Measurements from ENCODE around the gene TAS2R8. TPM values are rescaled to one million over a fixed set of nuclear protein-coding genes. Genes with fewer than 3 reads are reported as not detected.
"Not testable (repeated sequence)": the region's sequence is repeated elsewhere in the genome, so short reads cannot be mapped to it uniquely, and the experiment has no call there.

Gene TAS2R8
- total RNA-seq, 1 donor from 2014 or later, result not detected

- Mint-ChIP-seq H3K27ac (no peak within 1 kb of the TSS), H3K4me1 (ENCODE audit: low read depth) (no peaks in the 10 kb centered on the region), H3K4me3 (no peak within 1 kb of the TSS), H3K9me3 (no peaks in the 10 kb centered on the region), H3K27me3 (ENCODE audit: insufficient read depth) (peaks cover 8% of the 10 kb centered on the region), H3K36me3 (ENCODE audit: low read depth) (no peaks in the 10 kb centered on the region)
- intact Hi-C loops (cut with micrococcal nuclease), result no loop called here
- no peak for DNase-seq (ENCODE audit: low spot score)
Observed at GRCh38 chr12:10802587-10802986, 4.5 kb downstream of the TAS2R8 start, which contains the start of gene TAS2R7. TAS2R7 (minus strand) TSS chr12:10802627; CDS start chr12:10802570, 57 bp downstream.

- intact Hi-C loops (cut with micrococcal nuclease), result no loop called here
Observed at GRCh38 chr12:10801741-10802140, 5.3 kb downstream of the TAS2R8 start.

GRCh38 chr12:10794222-10794621 is 12.9 kb downstream of the TAS2R8 start:
- no peak for DNase-seq (ENCODE audit: low spot score)
- intact Hi-C loops (cut with micrococcal nuclease), result no loop called here
- no peak overlapping the region for H3K4me3 Mint-ChIP-seq
- no peaks in the 10 kb centered on the region for H3K4me1 Mint-ChIP-seq (ENCODE audit: low read depth)
- H3K9me3 Mint-ChIP-seq, result no peaks in the 10 kb centered on the region
- H3K27me3 Mint-ChIP-seq (ENCODE audit: insufficient read depth), result peaks cover 13% of the 10 kb centered on the region
- no peak overlapping the region for H3K27ac Mint-ChIP-seq
- H3K36me3 Mint-ChIP-seq (ENCODE audit: low read depth), result no peaks in the 10 kb centered on the region

More at GRCh38 chr12:10801741-10802140, 5.3 kb downstream of the TAS2R8 start:
- Mint-ChIP-seq H3K27ac (no peak overlapping the region), H3K36me3 (ENCODE audit: low read depth) (no peaks in the 10 kb centered on the region), H3K9me3 (no peaks in the 10 kb centered on the region), H3K4me3 (no peak overlapping the region), H3K27me3 (ENCODE audit: insufficient read depth) (peaks cover 8% of the 10 kb centered on the region), H3K4me1 (ENCODE audit: low read depth) (no peaks in the 10 kb centered on the region)
- DNase-seq (ENCODE audit: low spot score), result no peak

- DNase-seq (ENCODE audit: low spot score); H3K4me1 Mint-ChIP-seq (ENCODE audit: low read depth): not testable (repeated sequence)
Observed at GRCh38 chr12:10791769-10792168, 15.3 kb downstream of the TAS2R8 start.

GRCh38 chr12:10783252-10783651 is 23.8 kb downstream of the TAS2R8 start:
- H3K27me3 Mint-ChIP-seq (ENCODE audit: insufficient read depth), result peaks cover 5% of the 10 kb centered on the region
- no peaks in the 10 kb centered on the region for H3K9me3 Mint-ChIP-seq
- DNase-seq (ENCODE audit: low spot score), result no peak
- H3K4me3 Mint-ChIP-seq, result no peak overlapping the region
- H3K27ac Mint-ChIP-seq, result no peak overlapping the region
- H3K36me3 Mint-ChIP-seq (ENCODE audit: low read depth), result no peaks in the 10 kb centered on the region
- H3K4me1 Mint-ChIP-seq (ENCODE audit: low read depth), result no peaks in the 10 kb centered on the region
- intact Hi-C loops (cut with micrococcal nuclease), result no loop called here

More at GRCh38 chr12:10791769-10792168, 15.3 kb downstream of the TAS2R8 start:
- H3K9me3 Mint-ChIP-seq; intact Hi-C loops (cut with micrococcal nuclease); H3K36me3 Mint-ChIP-seq (ENCODE audit: low read depth); H3K27ac Mint-ChIP-seq; H3K4me3 Mint-ChIP-seq: not testable (repeated sequence)
- H3K27me3 Mint-ChIP-seq (ENCODE audit: insufficient read depth), result peaks cover 12% of the 10 kb centered on the region

- H3K4me1 Mint-ChIP-seq (ENCODE audit: low read depth), result no peaks in the 10 kb centered on the region
- DNase-seq (ENCODE audit: low spot score), result no peak
- H3K4me3 Mint-ChIP-seq, result no peak overlapping the region
- H3K36me3 Mint-ChIP-seq (ENCODE audit: low read depth), result no peaks in the 10 kb centered on the region
- peaks cover 27% of the 10 kb centered on the region for H3K27me3 Mint-ChIP-seq (ENCODE audit: insufficient read depth)
- intact Hi-C loops (cut with micrococcal nuclease), result no loop called here
- no peak overlapping the region for H3K27ac Mint-ChIP-seq
- H3K9me3 Mint-ChIP-seq, result no peaks in the 10 kb centered on the region
Observed at GRCh38 chr12:10779103-10779502, 28.0 kb downstream of the TAS2R8 start.

GRCh38 chr12:10771132-10771733 is 35.9 kb downstream of the TAS2R8 start:
- no peaks in the 10 kb centered on the region for H3K9me3 Mint-ChIP-seq
- no peak overlapping the region for H3K27ac Mint-ChIP-seq
- DNase-seq (ENCODE audit: low spot score), result no peak
- H3K27me3 Mint-ChIP-seq (ENCODE audit: insufficient read depth), result peaks cover 59% of the 10 kb centered on the region
- H3K4me1 Mint-ChIP-seq (ENCODE audit: low read depth), result no peaks in the 10 kb centered on the region
- no peak overlapping the region for H3K4me3 Mint-ChIP-seq
- intact Hi-C loops (cut with micrococcal nuclease), result loop anchor here (1.0 kb wide), 2 partner anchors 428 to 715 kb away; no protein-coding TSS in a partner anchor
- no peaks in the 10 kb centered on the region for H3K36me3 Mint-ChIP-seq (ENCODE audit: low read depth)

GRCh38 chr12:10759657-10760056 is 47.4 kb downstream of the TAS2R8 start:
- no peak for DNase-seq (ENCODE audit: low spot score)
- H3K9me3 Mint-ChIP-seq, result peaks cover 12% of the 10 kb centered on the region

GRCh38 chr12:10756194-10756593 is 50.9 kb downstream of the TAS2R8 start:
- peaks cover 12% of the 10 kb centered on the region for H3K9me3 Mint-ChIP-seq
- H3K27me3 Mint-ChIP-seq (ENCODE audit: insufficient read depth), result peaks cover 38% of the 10 kb centered on the region
- H3K36me3 Mint-ChIP-seq (ENCODE audit: low read depth), result no peaks in the 10 kb centered on the region
- H3K4me3 Mint-ChIP-seq, result no peak overlapping the region
- H3K27ac Mint-ChIP-seq, result no peak overlapping the region
- no peak for DNase-seq (ENCODE audit: low spot score)
- intact Hi-C loops (cut with micrococcal nuclease), result loop anchor here (10.0 kb wide), 1 partner anchor 419 kb away; the partner anchor contains the start of gene SMIM10L1
- peaks cover 5% of the 10 kb centered on the region for H3K4me1 Mint-ChIP-seq (ENCODE audit: low read depth)

More at GRCh38 chr12:10759657-10760056, 47.4 kb downstream of the TAS2R8 start:
- H3K36me3 Mint-ChIP-seq (ENCODE audit: low read depth), result no peaks in the 10 kb centered on the region
- intact Hi-C loops (cut with micrococcal nuclease), result loop anchor here (10.0 kb wide), 1 partner anchor 415 kb away; the partner anchor contains the start of gene SMIM10L1
- H3K4me1 Mint-ChIP-seq (ENCODE audit: low read depth), result no peaks in the 10 kb centered on the region
- no peak overlapping the region for H3K4me3 Mint-ChIP-seq
- H3K27ac Mint-ChIP-seq, result no peak overlapping the region
- H3K27me3 Mint-ChIP-seq (ENCODE audit: insufficient read depth), result peaks cover 49% of the 10 kb centered on the region

Other genes starting within 250 kb of the TAS2R8 start
- gene MAGOHB, start 193.7 kb downstream of the TAS2R8 start, total RNA-seq, result 79.4 and 85.1 TPM in 2 replicates
- gene STYK1, start 133.2 kb downstream of the TAS2R8 start, total RNA-seq, result 0.34 TPM in 1 of 2 replicates, not detected in the other
- 198 and 207 TPM in 2 replicates for gene YBX3, start 84.0 kb downstream of the TAS2R8 start, total RNA-seq
- not detected in 2 replicates for gene TAS2R7, start 4.7 kb downstream of the TAS2R8 start, total RNA-seq
- not detected in 2 replicates for gene TAS2R9, start 2.9 kb upstream of the TAS2R8 start, total RNA-seq
- gene TAS2R10, start 19.1 kb upstream of the TAS2R8 start, total RNA-seq, result not detected in 2 replicates
- 1.9 and 3.6 TPM in 2 replicates for gene PRR4, start 42.2 kb upstream of the TAS2R8 start, total RNA-seq
- gene PRH1, start 77.0 kb upstream of the TAS2R8 start, total RNA-seq, result 18.4 and 19.6 TPM in 2 replicates
- gene TAS2R13, start 102.3 kb upstream of the TAS2R8 start, total RNA-seq, result 0.96 TPM in 2 replicates
- not detected in 2 replicates for gene PRH2, start 122.0 kb upstream of the TAS2R8 start, total RNA-seq
- 2.8 and 2.9 TPM in 2 replicates for gene TAS2R14, start 132.0 kb upstream of the TAS2R8 start, total RNA-seq
- 0.91 and 1.7 TPM in 2 replicates for gene TAS2R50, start 179.6 kb upstream of the TAS2R8 start, total RNA-seq
- gene TAS2R20, start 191.0 kb upstream of the TAS2R8 start, total RNA-seq, result 2.1 TPM in 2 replicates
- gene TAS2R19, start 215.3 kb upstream of the TAS2R8 start, total RNA-seq, result 3.6 and 4.3 TPM in 2 replicates
- 4.1 and 4.5 TPM in 2 replicates for gene TAS2R31, start 224.1 kb upstream of the TAS2R8 start, total RNA-seq

Measured in activated T-helper 1 cell treated with anti-CD3 and anti-CD28 coated beads, Interleukin-12 subunit alpha, Interleukin-12 subunit beta, Interleukin-2, Interleukin-4 antibody, amounts not matched to agents 30 ng/mL and 10 ng/mL and 1 ng/mL, durations not matched to agents 14 hours and 24 hours and 36 hours (primary cell).